KOPT-K1 (cell line): ENCODE data around the gene USP53.
"Not testable (repeated sequence)": the region's sequence is repeated elsewhere in the genome, so short reads cannot be mapped to it uniquely, and the experiment has no call there.

Experiments used
- H3K27ac ChIP-seq: fragments of 200-600 bp; sonication (generic); 2 replicates; pipeline ENCODE4 v1.5.1; 2016; ENCODE audit warnings: antibody characterized with exemption, mild to moderate bottlenecking, low read depth, low read length; ENCODE audit not compliant: poor library complexity, severe bottlenecking
- H3K36me3 ChIP-seq: fragments of 200-600 bp; sonication (generic); 2 replicates; pipeline ENCODE4 v1.5.1; 2017; ENCODE audit warnings: antibody characterized with exemption, mild to moderate bottlenecking, low read length, moderate library complexity; ENCODE audit not compliant: insufficient read depth
- H3K9me3 ChIP-seq: fragments of 200-600 bp; sonication (generic); 2 replicates; pipeline ENCODE4 v1.5.1; 2017; ENCODE audit warnings: antibody characterized with exemption, low read length, mild to moderate bottlenecking; ENCODE audit not compliant: insufficient read depth, poor library complexity, severe bottlenecking

The USP53 gene

GRCh38 chr4:119238068-119238722, 25.7 kb downstream of the USP53 start:
- Histone ChIP-seq H3K9me3 (no peaks in the 10 kb centered on the region), H3K36me3 (no peaks in the 10 kb centered on the region), H3K27ac (no peak overlapping the region)

GRCh38 chr4:119240128-119240527, 27.6 kb downstream of the USP53 start:
- Histone ChIP-seq H3K36me3 (no peaks in the 10 kb centered on the region), H3K27ac (no peak overlapping the region), H3K9me3 (no peaks in the 10 kb centered on the region)

- no peaks in the 10 kb centered on the region for H3K9me3 ChIP-seq
- no peak overlapping the region for H3K27ac ChIP-seq
- no peaks in the 10 kb centered on the region for H3K36me3 ChIP-seq
Measured at GRCh38 chr4:119240568-119240967, 28.1 kb downstream of the USP53 start.

- no peaks in the 10 kb centered on the region for H3K9me3 ChIP-seq
- H3K27ac ChIP-seq: no peak overlapping the region
- H3K36me3 ChIP-seq: no peaks in the 10 kb centered on the region
Measured at GRCh38 chr4:119242417-119242816, 29.9 kb downstream of the USP53 start.

- H3K27ac ChIP-seq: no peak overlapping the region
- H3K36me3 ChIP-seq: no peaks in the 10 kb centered on the region
- no peaks in the 10 kb centered on the region for H3K9me3 ChIP-seq
Measured at GRCh38 chr4:119243868-119244267, 31.4 kb downstream of the USP53 start.

GRCh38 chr4:119244344-119244743, 31.8 kb downstream of the USP53 start:
- H3K27ac ChIP-seq: no peak overlapping the region

GRCh38 chr4:119244832-119245231, 32.3 kb downstream of the USP53 start:
- Histone ChIP-seq H3K36me3 (no peaks in the 10 kb centered on the region), H3K9me3 (no peaks in the 10 kb centered on the region), H3K27ac (no peak overlapping the region)

More at GRCh38 chr4:119244344-119244743, 31.8 kb downstream of the USP53 start:
- no peaks in the 10 kb centered on the region for H3K36me3 ChIP-seq
- H3K9me3 ChIP-seq: no peaks in the 10 kb centered on the region

- H3K9me3 ChIP-seq: no peaks in the 10 kb centered on the region
- no peak overlapping the region for H3K27ac ChIP-seq
- no peaks in the 10 kb centered on the region for H3K36me3 ChIP-seq
Measured at GRCh38 chr4:119246177-119246733, 33.7 kb downstream of the USP53 start.

- H3K36me3 ChIP-seq, H3K27ac ChIP-seq, H3K9me3 ChIP-seq: not testable (repeated sequence)
Measured at GRCh38 chr4:119251037-119251436, 38.5 kb downstream of the USP53 start.

- H3K36me3 ChIP-seq, H3K27ac ChIP-seq, H3K9me3 ChIP-seq: not testable (repeated sequence)
Measured at GRCh38 chr4:119255223-119255622, 42.7 kb downstream of the USP53 start.

GRCh38 chr4:119260528-119260927, 48.0 kb downstream of the USP53 start:
- no peaks in the 10 kb centered on the region for H3K36me3 ChIP-seq
- H3K27ac ChIP-seq: no peak overlapping the region
- no peaks in the 10 kb centered on the region for H3K9me3 ChIP-seq

GRCh38 chr4:119261986-119262385, 49.5 kb downstream of the USP53 start:
- Histone ChIP-seq H3K36me3 (no peaks in the 10 kb centered on the region), H3K9me3 (no peaks in the 10 kb centered on the region), H3K27ac (no peak overlapping the region)

GRCh38 chr4:119264743-119265142, 52.2 kb downstream of the USP53 start:
- H3K9me3 ChIP-seq: no peaks in the 10 kb centered on the region
- H3K36me3 ChIP-seq: no peaks in the 10 kb centered on the region
- no peak overlapping the region for H3K27ac ChIP-seq

- no peaks in the 10 kb centered on the region for H3K36me3 ChIP-seq
- H3K9me3 ChIP-seq: no peaks in the 10 kb centered on the region
- H3K27ac ChIP-seq: no peak overlapping the region
Measured at GRCh38 chr4:119266153-119266552, 53.6 kb downstream of the USP53 start.

GRCh38 chr4:119268466-119268865, 56.0 kb downstream of the USP53 start:
- Histone ChIP-seq H3K36me3 (no peaks in the 10 kb centered on the region), H3K9me3 (no peaks in the 10 kb centered on the region), H3K27ac (no peak overlapping the region)

GRCh38 chr4:119271361-119272085, 59.0 kb downstream of the USP53 start:
- Histone ChIP-seq H3K9me3 (no peaks in the 10 kb centered on the region), H3K36me3 (no peaks in the 10 kb centered on the region)

More at GRCh38 chr4:119271361-119272085, 59.0 kb downstream of the USP53 start:
- no peak overlapping the region for H3K27ac ChIP-seq
